GM12878 (cell line): ENCODE results near the gene SMC3. TPM values are rescaled to one million over a fixed set of nuclear protein-coding genes. Genes with fewer than 3 reads are reported as not detected.
"Not testable (repeated sequence)": the region's sequence is repeated elsewhere in the genome, so short reads cannot be mapped to it uniquely, and the experiment has no call there.

Source experiments
- ATAC-seq: fragments of 200-7000 bp; cut with Tn5 transposase; 3 replicates; pipeline ENCODE4 v1.9.1; 2020; ENCODE audit warnings: mild to moderate bottlenecking, moderate library complexity
- BruUV-seq: library from RNA; stranded (reverse); fragments of 400-500 nt; replicated peaks from 2 replicates; lab custom pipeline; 2021; lab: Mats Ljungman, UMichigan
- CTCF ChIA-PET: fragments of 300-600 bp; sonication (Branson Sonifier 250); formaldehyde crosslinking; extraction: SDS; loops from one replicate; lab custom pipeline; 2021; ENCODE audit warnings: inconsistent platforms; lab: Yijun Ruan, JAX
- POLR2A ChIA-PET: fragments of 350-600 bp; formaldehyde crosslinking; extraction: SDS; loops from one replicate; lab custom pipeline; 2021; ENCODE audit warnings: inconsistent platforms; lab: Charles Lee
- RAD21 ChIA-PET: fragments of 300-600 bp; sonication (Branson Sonifier 250); formaldehyde crosslinking; loops from one replicate; lab custom pipeline; 2023; ENCODE audit warnings: antibody characterized with exemption; ENCODE audit not compliant: unreplicated experiment; lab: Charles Lee
- SMC1A ChIA-PET: fragments of 300-600 bp; sonication (Branson Sonifier 250); formaldehyde crosslinking; loops from one replicate; lab custom pipeline; 2023; ENCODE audit not compliant: unreplicated experiment, uncharacterized antibody; lab: Charles Lee
- DNase-seq: peaks from one replicate; pipeline ENCODE4 v3.0.0-alpha.2; 2011; ENCODE audit warnings: low read depth, low spot score
- FAIRE-seq: peaks from 3 replicates; lab custom pipeline; 2011; peaks lifted over from hg19 to GRCh38; lab: Jason Lieb, UNC
- H2AFZ ChIP-seq: 2 replicates; pipeline ENCODE4 v1.6.0; 2011; ENCODE audit warnings: low read depth, low read length, control low read depth; ENCODE audit not compliant: control insufficient read depth
- H3K27ac ChIP-seq: 2 replicates; pipeline ENCODE4 v1.5.1; 2011; ENCODE audit warnings: control low read depth; ENCODE audit not compliant: control insufficient read depth, insufficient read depth
- H3K27me3 ChIP-seq, 2 experiments: replicated peaks in 1 of 2; 2 replicates each; pipeline versions ENCODE4 v1.6.0 to v1.6.1; 2011; ENCODE audit warnings: low read length in 1 of 2; ENCODE audit not compliant: control insufficient read depth in 2 of 2, insufficient read depth in 2 of 2
- H3K36me3 ChIP-seq, 2 experiments: 2 replicates each; pipeline ENCODE4 v1.5.1; 2011; ENCODE audit warnings: low read length in 1 of 2; ENCODE audit not compliant: control insufficient read depth in 2 of 2, insufficient read depth in 2 of 2
- H3K4me1 ChIP-seq: 2 replicates; pipeline ENCODE4 v1.6.1; 2011; ENCODE audit warnings: mild to moderate bottlenecking, low read length, moderate library complexity, mixed read lengths; ENCODE audit not compliant: control insufficient read depth, insufficient read depth
- H3K4me2 ChIP-seq: 2 replicates; pipeline ENCODE4 v1.6.0; 2011; ENCODE audit warnings: control low read depth; ENCODE audit not compliant: control insufficient read depth, insufficient read depth
- H3K4me3 ChIP-seq: fragments of 200-600 bp; sonication (generic); 2 replicates; pipeline ENCODE4 v1.5.1; 2016
- H3K79me2 ChIP-seq: 2 replicates; pipeline ENCODE4 v1.6.0; 2011; ENCODE audit warnings: low read length; ENCODE audit not compliant: control insufficient read depth, insufficient read depth
- H3K9ac ChIP-seq: 2 replicates; pipeline ENCODE4 v1.8.0; 2011; ENCODE audit warnings: low read length, control low read depth, mixed read lengths; ENCODE audit not compliant: control insufficient read depth, insufficient read depth
- H3K9me3 ChIP-seq: replicated peaks from 3 replicates; pipeline ENCODE4 v1.5.1; 2011; ENCODE audit warnings: mild to moderate bottlenecking, low read length; ENCODE audit not compliant: control insufficient read depth, insufficient read depth
- H4K20me1 ChIP-seq: 2 replicates; pipeline ENCODE4 v1.6.0; 2011; ENCODE audit not compliant: control insufficient read depth, insufficient read depth
- BHLHE40 ChIP-seq, 2 experiments: fragments of 450-650 bp in 1 of 2; IDR thresholded peaks; 2 replicates each; pipeline ENCODE4 v1.6.1; 2011 to 2017; ENCODE audit warnings: low read depth in 2 of 2, borderline replicate concordance in 1 of 2, improper control_type of control experiment in 1 of 2, low read length in 1 of 2, mild to moderate bottlenecking in 1 of 2
- BRCA1 ChIP-seq: IDR thresholded peaks from 2 replicates; pipeline ENCODE4 v1.6.1; 2011; ENCODE audit warnings: low read depth, low read length, improper control_type of control experiment
- EED ChIP-seq: sonication (generic); IDR thresholded peaks from 2 replicates; pipeline ENCODE4 v1.6.1; 2016; ENCODE audit warnings: antibody characterized with exemption, low read depth
- IKZF2 ChIP-seq, 2 experiments: fragments of 450-650 bp; IDR thresholded peaks; 2 replicates each; pipeline ENCODE4 v1.6.1; 2017; ENCODE audit warnings: mild to moderate bottlenecking in 2 of 2, moderate library complexity in 2 of 2
- NR2F1 ChIP-seq: fragments of 450-650 bp; conservative IDR thresholded peaks from 2 replicates; pipeline ENCODE4 v1.6.1; 2017; ENCODE audit warnings: mild to moderate bottlenecking
- PML ChIP-seq: IDR thresholded peaks from 2 replicates; pipeline ENCODE4 v1.6.1; 2012; ENCODE audit warnings: low read length, inconsistent platforms
- RBBP5 ChIP-seq: fragments of 200-600 bp; sonication (generic); conservative IDR thresholded peaks from 2 replicates; pipeline ENCODE4 v1.6.1; 2016
- RFX5 ChIP-seq: IDR thresholded peaks from 2 replicates; pipeline ENCODE4 v1.6.1; 2011; ENCODE audit warnings: low read depth, low read length, improper control_type of control experiment
- TCF3 ChIP-seq: IDR thresholded peaks from 2 replicates; pipeline ENCODE4 v1.6.1; 2012; ENCODE audit warnings: low read depth, mild to moderate bottlenecking, low read length, borderline replicate concordance; ENCODE audit not compliant: insufficient read depth
- WGBS: methylation state at CpG from one replicate; pipeline ENCODE4 v1.1.6; 2016; ENCODE audit warnings: low lambda C conversion rate; ENCODE audit not compliant: insufficient replicate concordance, insufficient coverage; ENCODE audit errors: missing lambda C conversion rate; 5-methylcytosine and 5-hydroxymethylcytosine counted together
- in situ Hi-C: fragments of 300-500 bp; cut with MboI; formaldehyde crosslinking; loops from 9 replicates; pipeline ENCODE4 v1.14.3; 2018; ENCODE audit warnings: mixed read lengths
- intact Hi-C: fragments of 100-400 bp; cut with micrococcal nuclease; formaldehyde crosslinking; loops from one replicate; pipeline ENCODE4 v1.14.2; 2022; ENCODE audit not compliant: unreplicated experiment
- polyA plus RNA-seq, 11 experiments: library from polyadenylated mRNA; depleted of rRNA in 4 of 11; unstranded in 6 of 11; stranded (reverse) in 5 of 11; fragments of >200 nt; fragmentation: Nextera tagmentation in 4 of 11; fragmentation: Illumina TruSeq in 1 of 11; extraction: Ambion mirVana in 4 of 11; extraction: Trizol in 1 of 11; gene quantifications; 1 replicate in 1 of 11; 2 replicates in 10 of 11; pipeline versions ENCODE4 v1.2.1 to v1.2.3, GENCODE V29; 2011 to 2016; ENCODE audit warnings: inconsistent platforms in 2 of 11, missing spikeins in 2 of 11, low read depth in 1 of 11
- total RNA-seq, 4 experiments: library from RNA; depleted of rRNA in 3 of 4; stranded (reverse); fragments of >200 nt in 3 of 4; fragmentation: Illumina TruSeq in 1 of 4; extraction: Trizol in 1 of 4; gene quantifications; 2 replicates each; pipeline versions ENCODE4 v1.2.1 to v1.2.3, GENCODE V29; 2013 to 2021

Gene SMC3
- total and polyA plus RNA-seq, 10 of the 15 experiments (the other 5 are each of a cell fraction or from before 2014, with no cell fraction given): 30.4 to 123 (median 48.3) TPM

GRCh38 chr10:110531687-110532086 is 35.8 kb upstream of the SMC3 start (continued):
- TF ChIP-seq BHLHE40 (IDR thresholded peaks at IDR 0.05; ENCODE audit: borderline replicate concordance in 1 of 2, low read depth in 2 of 2, low read length in 1 of 2) (no peak), IKZF2 (IDR thresholded peaks at IDR 0.05) (no peak), BRCA1 (no peak), EED (no peak), RFX5 (no peak), RBBP5 (no peak), TCF3 (no peak), NR2F1 (no peak), PML (no peak)

DNA sequence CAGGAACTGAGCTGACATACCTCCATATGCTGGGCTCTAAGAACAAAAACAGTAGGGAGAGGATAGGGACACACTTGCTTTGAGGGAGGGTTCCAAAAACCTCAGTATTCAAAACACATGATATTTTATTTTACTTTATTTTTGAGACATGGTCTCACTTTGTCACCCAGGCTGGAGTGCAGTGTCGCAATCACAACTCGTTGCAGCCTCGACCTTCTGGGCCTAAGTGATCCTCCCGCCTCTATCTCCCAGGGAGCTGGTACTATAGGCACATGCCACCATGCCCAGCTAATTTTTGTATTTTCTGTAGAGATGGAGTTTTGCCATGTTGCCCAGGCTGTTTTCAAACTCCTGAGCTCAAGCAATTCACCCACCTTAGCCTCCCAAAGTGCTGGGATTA is 34.9 kb upstream of the SMC3 start:
- in situ Hi-C loops, BruUV-seq, H3K4me3 ChIP-seq, ATAC-seq, FAIRE-seq, H3K9me3 ChIP-seq, H3K79me2 ChIP-seq, DNase-seq, H2AFZ ChIP-seq, H4K20me1 ChIP-seq, H3K27ac ChIP-seq, H3K27me3 ChIP-seq, intact Hi-C loops, H3K36me3 ChIP-seq, H3K9ac ChIP-seq, H3K4me2 ChIP-seq: not testable (repeated sequence)
- ChIA-PET RAD21 (interaction anchor here (1.3 to 7.1 kb wide), 4 partner anchors 14 to 218 kb away, joined by 3 to 34 read pairs (median 4); no protein-coding TSS in a partner anchor), SMC1A (interaction anchor here (1.1 to 8.8 kb wide), 6 partner anchors 13 to 227 kb away, joined by 3 to 54 read pairs (median 15); no protein-coding TSS in a partner anchor), POLR2A (interaction anchor here (0.9 to 1.8 kb wide), 2 partner anchors 13 to 30 kb away, joined by 3 to 5 read pairs; no protein-coding TSS in a partner anchor), CTCF (interaction anchor here (0.8 to 10.7 kb wide), 4 partner anchors 14 to 222 kb away, joined by 3 to 85 read pairs (median 5); no protein-coding TSS in a partner anchor)
- H3K4me1 ChIP-seq: peaks cover 53% of the 10 kb centered on the region
- WGBS: 98% methylated on average over 4 of the region's 4 CpGs
